Prostate gland (tissue), 2 donors: Measurements from ENCODE around the gene MRPL27.

Source experiments
- POLR2A ChIP-seq: fragments of 450-650 bp; IDR thresholded peaks from one replicate; pipeline ENCODE4 v1.6.1; 2016; ENCODE audit warnings: antibody characterized with exemption, mild to moderate bottlenecking
- POLR2AphosphoS5 ChIP-seq: sonication (generic); formaldehyde crosslinking; IDR thresholded peaks from one replicate; pipeline ENCODE4 v1.6.1; 2017; ENCODE audit warnings: antibody characterized with exemption
- TF ChIP-seq, protein P1 (sequence below), 4 experiments: fragments of 200-600 bp in 2 of 4; fragments of 450-650 bp in 2 of 4; sonication (generic) in 2 of 4; IDR thresholded peaks; 1 replicate in 3 of 4; 2 replicates in 1 of 4; pipeline ENCODE4 v1.5.1; 2016 to 2019; ENCODE audit warnings: antibody characterized with exemption in 4 of 4, mild to moderate bottlenecking in 2 of 4, moderate library complexity in 2 of 4

GRCh38 chr17:50353600-50354195 lies 19.3 kb downstream of the MRPL27 start:
- TF ChIP-seq POLR2A (no peak), POLR2AphosphoS5 (no peak)
- TF ChIP-seq, protein P1, sequence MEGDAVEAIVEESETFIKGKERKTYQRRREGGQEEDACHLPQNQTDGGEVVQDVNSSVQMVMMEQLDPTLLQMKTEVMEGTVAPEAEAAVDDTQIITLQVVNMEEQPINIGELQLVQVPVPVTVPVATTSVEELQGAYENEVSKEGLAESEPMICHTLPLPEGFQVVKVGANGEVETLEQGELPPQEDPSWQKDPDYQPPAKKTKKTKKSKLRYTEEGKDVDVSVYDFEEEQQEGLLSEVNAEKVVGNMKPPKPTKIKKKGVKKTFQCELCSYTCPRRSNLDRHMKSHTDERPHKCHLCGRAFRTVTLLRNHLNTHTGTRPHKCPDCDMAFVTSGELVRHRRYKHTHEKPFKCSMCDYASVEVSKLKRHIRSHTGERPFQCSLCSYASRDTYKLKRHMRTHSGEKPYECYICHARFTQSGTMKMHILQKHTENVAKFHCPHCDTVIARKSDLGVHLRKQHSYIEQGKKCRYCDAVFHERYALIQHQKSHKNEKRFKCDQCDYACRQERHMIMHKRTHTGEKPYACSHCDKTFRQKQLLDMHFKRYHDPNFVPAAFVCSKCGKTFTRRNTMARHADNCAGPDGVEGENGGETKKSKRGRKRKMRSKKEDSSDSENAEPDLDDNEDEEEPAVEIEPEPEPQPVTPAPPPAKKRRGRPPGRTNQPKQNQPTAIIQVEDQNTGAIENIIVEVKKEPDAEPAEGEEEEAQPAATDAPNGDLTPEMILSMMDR (IDR thresholded peaks at IDR 0.05) = no peak
